DOHH2 (cell line): ENCODE results near the gene GNRHR.
A peak's percentile ranks its signal among the peaks of the same experiment; 100 is the strongest.

Source experiments
- H3F3A ChIP-seq: fragments of 200-600 bp; sonication (generic), shearing (Covaris generic); 2 replicates; pipeline ENCODE4 v1.6.0; 2016; ENCODE audit warnings: antibody characterized with exemption, mild to moderate bottlenecking; ENCODE audit not compliant: control insufficient read depth, insufficient read depth
- H3K27ac ChIP-seq: fragments of 200-600 bp; sonication (generic); 2 replicates; pipeline ENCODE4 v1.5.1; 2014; ENCODE audit warnings: low read depth, mild to moderate bottlenecking, low read length, moderate library complexity
- H3K27me3 ChIP-seq: fragments of 200-600 bp; sonication (generic); 2 replicates; pipeline ENCODE4 v1.6.1; 2014; ENCODE audit warnings: mild to moderate bottlenecking, low read length, mixed read lengths; ENCODE audit not compliant: control insufficient read depth
- H3K36me3 ChIP-seq: fragments of 200-600 bp; sonication (generic); 2 replicates; pipeline ENCODE4 v1.6.1; 2014; ENCODE audit warnings: mild to moderate bottlenecking, low read length, moderate library complexity, mixed read lengths; ENCODE audit not compliant: control insufficient read depth
- H3K4me1 ChIP-seq: fragments of 200-600 bp; sonication (generic); 2 replicates; pipeline ENCODE4 v1.6.1; 2014; ENCODE audit warnings: mild to moderate bottlenecking, low read length, mixed read lengths; ENCODE audit not compliant: control insufficient read depth
- H3K4me2 ChIP-seq: fragments of 200-600 bp; sonication (generic); 2 replicates; pipeline ENCODE4 v1.6.0; 2014; ENCODE audit warnings: mild to moderate bottlenecking, low read length, moderate library complexity
- H3K4me3 ChIP-seq: fragments of 200-600 bp; sonication (generic); 2 replicates; pipeline ENCODE4 v1.5.1; 2014; ENCODE audit warnings: mild to moderate bottlenecking, low read length, mixed read lengths
- H3K79me2 ChIP-seq: fragments of 200-600 bp; sonication (generic); 2 replicates; pipeline ENCODE4 v1.6.1; 2014; ENCODE audit warnings: mild to moderate bottlenecking, low read length, mixed read lengths; ENCODE audit not compliant: control insufficient read depth
- H3K9me2 ChIP-seq: fragments of 200-600 bp; sonication (generic); replicated peaks from 2 replicates; pipeline ENCODE4 v1.6.1; 2014; ENCODE audit warnings: mild to moderate bottlenecking, low read length, mixed read lengths; ENCODE audit not compliant: control insufficient read depth
- H3K9me3 ChIP-seq: fragments of 200-600 bp; sonication (generic); 2 replicates; pipeline ENCODE4 v1.6.1; 2014; ENCODE audit warnings: antibody characterized with exemption, low read length, mixed read lengths; ENCODE audit not compliant: control insufficient read depth, insufficient read depth
- H4K20me1 ChIP-seq: fragments of 200-600 bp; sonication (generic); 2 replicates; pipeline ENCODE4 v1.6.0; 2014; ENCODE audit warnings: low read depth, mild to moderate bottlenecking, antibody characterized with exemption, low read length, moderate library complexity; ENCODE audit not compliant: control insufficient read depth, insufficient read depth
- EZH2phosphoT487 ChIP-seq: fragments of 200-600 bp; sonication (generic); IDR thresholded peaks from 2 replicates; pipeline ENCODE4 v1.6.1; 2017; ENCODE audit warnings: borderline replicate concordance, mild to moderate bottlenecking, antibody characterized with exemption, low read length, moderate library complexity, mixed read lengths
- TF ChIP-seq, protein P1 (sequence below): fragments of 200-600 bp; sonication (generic); IDR thresholded peaks from one replicate; pipeline ENCODE4 v1.5.1; 2014; ENCODE audit warnings: antibody characterized with exemption, mild to moderate bottlenecking, low read depth, low read length; ENCODE audit not compliant: poor library complexity, severe bottlenecking

The GNRHR gene

DNA sequence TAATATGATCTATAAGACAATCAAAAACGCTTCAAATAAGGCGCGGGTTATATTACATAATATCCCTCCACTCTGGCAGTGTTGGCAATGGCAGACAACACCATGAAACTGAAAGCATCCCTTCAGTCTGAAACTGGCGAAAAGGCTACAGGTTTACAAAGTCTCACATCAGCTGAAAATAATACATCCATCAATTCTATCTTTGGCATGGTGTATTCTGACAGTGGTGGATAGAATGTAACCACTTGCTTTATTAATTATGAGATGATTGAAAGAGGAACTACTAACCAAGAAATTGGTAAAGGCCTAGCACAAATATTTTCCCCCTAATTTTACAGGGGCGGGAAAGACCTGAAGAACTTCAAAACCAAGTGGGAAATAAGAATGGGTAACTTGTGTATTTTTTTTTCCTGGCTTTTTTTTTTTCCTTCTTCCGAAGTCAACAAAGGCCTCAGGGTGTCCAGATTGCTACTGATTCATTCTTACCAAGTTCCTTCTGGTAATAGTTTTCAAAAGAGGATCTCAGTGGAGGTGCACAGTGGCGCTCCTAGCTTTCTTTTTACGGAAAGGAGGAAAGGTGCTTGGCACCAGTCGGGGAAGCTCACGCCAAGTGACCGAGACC, 54.0 kb downstream of the GNRHR start:
- no peak for TF ChIP-seq EZH2phosphoT487
- TF ChIP-seq, protein P1, sequence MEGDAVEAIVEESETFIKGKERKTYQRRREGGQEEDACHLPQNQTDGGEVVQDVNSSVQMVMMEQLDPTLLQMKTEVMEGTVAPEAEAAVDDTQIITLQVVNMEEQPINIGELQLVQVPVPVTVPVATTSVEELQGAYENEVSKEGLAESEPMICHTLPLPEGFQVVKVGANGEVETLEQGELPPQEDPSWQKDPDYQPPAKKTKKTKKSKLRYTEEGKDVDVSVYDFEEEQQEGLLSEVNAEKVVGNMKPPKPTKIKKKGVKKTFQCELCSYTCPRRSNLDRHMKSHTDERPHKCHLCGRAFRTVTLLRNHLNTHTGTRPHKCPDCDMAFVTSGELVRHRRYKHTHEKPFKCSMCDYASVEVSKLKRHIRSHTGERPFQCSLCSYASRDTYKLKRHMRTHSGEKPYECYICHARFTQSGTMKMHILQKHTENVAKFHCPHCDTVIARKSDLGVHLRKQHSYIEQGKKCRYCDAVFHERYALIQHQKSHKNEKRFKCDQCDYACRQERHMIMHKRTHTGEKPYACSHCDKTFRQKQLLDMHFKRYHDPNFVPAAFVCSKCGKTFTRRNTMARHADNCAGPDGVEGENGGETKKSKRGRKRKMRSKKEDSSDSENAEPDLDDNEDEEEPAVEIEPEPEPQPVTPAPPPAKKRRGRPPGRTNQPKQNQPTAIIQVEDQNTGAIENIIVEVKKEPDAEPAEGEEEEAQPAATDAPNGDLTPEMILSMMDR, result no peak
- Histone ChIP-seq H3K4me1 (peaks cover 32% of the 10 kb centered on the region), H3K9me2 (no peaks in the 10 kb centered on the region), H3K79me2 (peaks cover 78% of the 10 kb centered on the region), H3K4me3 (peak overlapping the region; percentile 97), H3K36me3 (peaks cover 16% of the 10 kb centered on the region), H3F3A (peaks cover 6% of the 10 kb centered on the region), H3K27ac (peak overlapping the region; percentile 40), H4K20me1 (no peaks in the 10 kb centered on the region; the same call in 1 of the 2 replicates), H3K27me3 (no peaks in the 10 kb centered on the region), H3K4me2 (peak overlapping the region; percentile 93), H3K9me3 (no peaks in the 10 kb centered on the region)

DNA sequence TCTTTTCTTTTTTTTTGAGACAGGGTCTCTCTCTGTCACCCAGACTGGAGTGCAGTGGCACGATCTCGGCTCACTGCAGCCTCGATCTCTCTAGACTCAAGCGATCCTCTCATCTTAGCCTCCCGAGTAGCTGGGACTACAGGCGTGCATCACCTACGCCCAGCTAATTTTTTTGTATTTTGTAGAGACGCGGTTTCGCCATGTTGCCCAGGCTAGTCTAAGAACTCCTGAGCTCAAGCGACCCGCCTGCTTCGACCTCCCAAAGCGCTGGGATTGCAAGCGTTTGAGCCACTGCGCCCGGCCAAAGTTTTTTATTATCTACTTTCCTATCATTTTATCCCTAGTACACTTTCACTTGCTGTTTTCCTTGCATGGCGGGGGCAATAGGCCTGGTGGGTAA, 54.6 kb downstream of the GNRHR start:
- Histone ChIP-seq H3K4me2 (peak overlapping the region; percentile 93), H3K9me2 (no peaks in the 10 kb centered on the region), H3K27me3 (no peaks in the 10 kb centered on the region), H3K4me3 (peak overlapping the region; percentile 97), H3K9me3 (no peaks in the 10 kb centered on the region), H3F3A (peaks cover 6% of the 10 kb centered on the region), H3K27ac (no peak overlapping the region), H4K20me1 (no peaks in the 10 kb centered on the region; the same call in 1 of the 2 replicates), H3K79me2 (peaks cover 74% of the 10 kb centered on the region), H3K4me1 (peaks cover 30% of the 10 kb centered on the region), H3K36me3 (peaks cover 20% of the 10 kb centered on the region)
- no peak for TF ChIP-seq EZH2phosphoT487
- TF ChIP-seq, protein P1, result no peak

DNA sequence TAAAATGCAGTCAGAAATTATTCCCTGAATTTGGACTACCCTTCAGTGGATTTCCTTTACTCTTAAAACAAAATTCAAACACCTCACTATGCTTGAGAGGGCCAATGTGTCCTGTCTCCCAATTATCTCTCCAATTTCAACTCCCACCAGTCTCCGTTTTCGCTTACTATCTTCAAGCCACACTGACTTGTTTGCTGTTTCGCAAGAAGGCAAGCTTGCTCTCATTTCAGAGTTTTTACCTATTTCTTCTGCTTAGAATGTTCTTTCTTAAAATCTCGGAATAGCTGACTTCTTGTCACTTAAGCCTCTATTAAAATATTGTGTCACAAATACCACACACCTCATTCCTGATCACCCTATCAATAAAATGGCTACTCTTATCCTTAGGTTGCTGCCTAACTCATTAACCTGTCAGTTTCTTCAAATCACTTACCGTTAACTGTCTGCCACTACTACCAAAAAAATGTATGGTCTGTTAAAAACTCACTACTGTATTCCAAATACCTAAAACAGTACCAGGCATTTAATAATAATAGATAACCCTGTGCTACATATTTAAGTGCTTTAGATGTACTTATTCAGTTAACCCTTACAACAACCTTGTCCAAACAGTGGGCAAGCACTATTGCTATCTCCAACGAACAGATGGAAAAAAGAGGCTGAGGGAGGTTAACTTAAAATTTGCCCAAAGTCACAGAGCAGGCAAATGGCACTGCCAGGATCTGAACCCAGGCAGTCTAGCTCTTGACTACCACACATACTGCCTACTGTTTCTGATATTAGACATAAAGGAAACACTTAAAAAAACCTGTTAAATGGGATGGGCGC, 56.1 kb downstream of the GNRHR start:
- Histone ChIP-seq H3K36me3 (peaks cover 25% of the 10 kb centered on the region), H3K9me3 (no peaks in the 10 kb centered on the region), H3K4me1 (peaks cover 26% of the 10 kb centered on the region), H3K27me3 (no peaks in the 10 kb centered on the region), H3K4me2 (peak overlapping the region; percentile 6; the same call in 1 of the 2 replicates), H3K4me3 (no peak overlapping the region), H3K27ac (no peak overlapping the region), H4K20me1 (no peaks in the 10 kb centered on the region; the same call in 1 of the 2 replicates), H3K9me2 (no peaks in the 10 kb centered on the region), H3F3A (peaks cover 6% of the 10 kb centered on the region), H3K79me2 (peaks cover 63% of the 10 kb centered on the region)
- no peak for TF ChIP-seq EZH2phosphoT487
- TF ChIP-seq, protein P1, result no peak
